ENCODE measurements around the gene SSU72.

DNA sequence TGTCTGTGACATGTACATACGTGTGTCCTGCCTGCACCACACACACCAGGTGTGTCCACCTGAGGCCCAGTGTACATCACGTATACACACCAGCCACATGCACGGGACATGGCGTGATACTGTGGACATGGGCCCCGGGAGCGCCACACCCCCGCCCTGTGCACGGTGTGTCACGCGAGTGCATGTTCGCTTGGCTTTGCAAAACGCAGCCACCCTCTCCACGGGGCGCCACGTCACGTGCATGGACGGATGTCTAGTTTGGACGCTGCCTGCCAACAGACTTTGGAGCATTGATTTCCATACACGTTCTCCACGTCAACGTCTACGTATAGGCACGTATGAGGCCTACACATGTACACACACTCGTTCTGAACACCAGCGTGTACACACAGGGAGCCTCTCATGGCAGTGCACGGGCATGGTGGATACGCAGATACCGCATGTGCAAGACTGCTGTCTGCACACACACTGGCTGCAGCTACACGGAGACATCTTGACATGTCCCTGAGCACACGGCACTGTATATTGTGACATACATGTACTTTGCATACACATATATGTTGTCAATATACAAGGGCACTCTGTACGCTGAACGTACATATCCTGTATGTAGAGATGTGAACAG is 36.9 kb downstream of the SSU72 start:
- TF ChIP-seq, protein P1, sequence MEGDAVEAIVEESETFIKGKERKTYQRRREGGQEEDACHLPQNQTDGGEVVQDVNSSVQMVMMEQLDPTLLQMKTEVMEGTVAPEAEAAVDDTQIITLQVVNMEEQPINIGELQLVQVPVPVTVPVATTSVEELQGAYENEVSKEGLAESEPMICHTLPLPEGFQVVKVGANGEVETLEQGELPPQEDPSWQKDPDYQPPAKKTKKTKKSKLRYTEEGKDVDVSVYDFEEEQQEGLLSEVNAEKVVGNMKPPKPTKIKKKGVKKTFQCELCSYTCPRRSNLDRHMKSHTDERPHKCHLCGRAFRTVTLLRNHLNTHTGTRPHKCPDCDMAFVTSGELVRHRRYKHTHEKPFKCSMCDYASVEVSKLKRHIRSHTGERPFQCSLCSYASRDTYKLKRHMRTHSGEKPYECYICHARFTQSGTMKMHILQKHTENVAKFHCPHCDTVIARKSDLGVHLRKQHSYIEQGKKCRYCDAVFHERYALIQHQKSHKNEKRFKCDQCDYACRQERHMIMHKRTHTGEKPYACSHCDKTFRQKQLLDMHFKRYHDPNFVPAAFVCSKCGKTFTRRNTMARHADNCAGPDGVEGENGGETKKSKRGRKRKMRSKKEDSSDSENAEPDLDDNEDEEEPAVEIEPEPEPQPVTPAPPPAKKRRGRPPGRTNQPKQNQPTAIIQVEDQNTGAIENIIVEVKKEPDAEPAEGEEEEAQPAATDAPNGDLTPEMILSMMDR (IDR thresholded peaks at IDR 0.05) = no peak
- TF ChIP-seq POLR2A (IDR thresholded peaks at IDR 0.05) = no peak
